LNCAP (cell line): ENCODE data around the gene PRKRA.

ENCODE experiments used
- CTCF ChIP-seq: fragments of 450-650 bp; IDR thresholded peaks from 2 replicates; pipeline ENCODE4 v1.5.1; 2017; ENCODE audit warnings: mild to moderate bottlenecking

The PRKRA gene

GRCh38 chr2:178482437-178482836 is 31.5 kb upstream of the PRKRA start:
- TF ChIP-seq CTCF, result no peak

GRCh38 chr2:178480227-178481181 is 29.5 kb upstream of the PRKRA start, which contains the start of gene PLEKHA3:
Gene PLEKHA3, plus strand, starts transcription at chr2:178480457. Its CDS starts 413 bp downstream, at chr2:178480870.
- TF ChIP-seq CTCF, result no peak

- TF ChIP-seq CTCF, result no peak
These were observed 28.8 kb upstream of the PRKRA start for GRCh38 chr2:178479758-178480226.

GRCh38 chr2:178479275-178479616 is 28.3 kb upstream of the PRKRA start:
- peak; percentile 3; the same call in 1 of the 2 replicates for TF ChIP-seq CTCF

- TF ChIP-seq CTCF, result peak; percentile 66
These were observed 27.7 kb upstream of the PRKRA start, which contains the start of gene FKBP7 for GRCh38 chr2:178478439-178479274. Gene FKBP7, minus strand, starts transcription at chr2:178478600. Its CDS starts 101 bp downstream, at chr2:178478499.

- no peak for TF ChIP-seq CTCF
These were observed 27.1 kb upstream of the PRKRA start for GRCh38 chr2:178478130-178478438.

- TF ChIP-seq CTCF, result no peak
These were observed 26.6 kb upstream of the PRKRA start for GRCh38 chr2:178477443-178478129.
